ENCODE results near the gene ABCC1.

ABCC1 gene

DNA sequence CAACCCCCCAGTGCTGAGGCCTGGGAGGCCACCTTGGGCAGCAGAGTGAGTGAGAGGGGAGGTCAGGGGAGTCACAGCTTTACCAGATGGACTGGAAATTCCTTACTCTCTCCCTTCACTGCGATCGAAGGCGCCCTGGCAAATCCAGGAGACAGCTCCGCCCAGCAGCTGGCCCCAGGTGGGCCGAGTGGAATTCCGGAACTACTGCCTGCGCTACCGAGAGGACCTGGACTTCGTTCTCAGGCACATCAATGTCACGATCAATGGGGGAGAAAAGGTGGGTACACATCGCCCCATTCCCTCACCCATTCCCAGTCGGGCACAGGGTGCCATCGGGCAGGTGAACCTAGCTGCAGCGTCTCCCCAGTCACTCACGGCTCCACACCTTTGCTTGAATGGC, 182.2 kb downstream of the ABCC1 start:
- TF ChIP-seq, protein P1, sequence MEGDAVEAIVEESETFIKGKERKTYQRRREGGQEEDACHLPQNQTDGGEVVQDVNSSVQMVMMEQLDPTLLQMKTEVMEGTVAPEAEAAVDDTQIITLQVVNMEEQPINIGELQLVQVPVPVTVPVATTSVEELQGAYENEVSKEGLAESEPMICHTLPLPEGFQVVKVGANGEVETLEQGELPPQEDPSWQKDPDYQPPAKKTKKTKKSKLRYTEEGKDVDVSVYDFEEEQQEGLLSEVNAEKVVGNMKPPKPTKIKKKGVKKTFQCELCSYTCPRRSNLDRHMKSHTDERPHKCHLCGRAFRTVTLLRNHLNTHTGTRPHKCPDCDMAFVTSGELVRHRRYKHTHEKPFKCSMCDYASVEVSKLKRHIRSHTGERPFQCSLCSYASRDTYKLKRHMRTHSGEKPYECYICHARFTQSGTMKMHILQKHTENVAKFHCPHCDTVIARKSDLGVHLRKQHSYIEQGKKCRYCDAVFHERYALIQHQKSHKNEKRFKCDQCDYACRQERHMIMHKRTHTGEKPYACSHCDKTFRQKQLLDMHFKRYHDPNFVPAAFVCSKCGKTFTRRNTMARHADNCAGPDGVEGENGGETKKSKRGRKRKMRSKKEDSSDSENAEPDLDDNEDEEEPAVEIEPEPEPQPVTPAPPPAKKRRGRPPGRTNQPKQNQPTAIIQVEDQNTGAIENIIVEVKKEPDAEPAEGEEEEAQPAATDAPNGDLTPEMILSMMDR (IDR thresholded peaks at IDR 0.05; ENCODE audit: low read depth, low read length) = no peak
- TF ChIP-seq EZH2phosphoT487 (IDR thresholded peaks at IDR 0.05; ENCODE audit: low read depth) = no peak
- H4K20me1 ChIP-seq (ENCODE audit: insufficient read depth, low read length) = no peaks in the 10 kb centered on the region
- peaks cover 33% of the 10 kb centered on the region for H3K36me3 ChIP-seq (replicated peaks; ENCODE audit: low read depth, low read length)
- H3K79me2 ChIP-seq (ENCODE audit: low read length) = no peaks in the 10 kb centered on the region
- H3K4me3 ChIP-seq (ENCODE audit: low read length) = no peak overlapping the region
- no peak overlapping the region for H2AFZ ChIP-seq (ENCODE audit: low read depth, low read length)
- no peak overlapping the region for H3K27ac ChIP-seq (ENCODE audit: low read length)
- no peak overlapping the region for H3K4me2 ChIP-seq (ENCODE audit: low read length)
- H3K27me3 ChIP-seq (ENCODE audit: low read depth, low read length) = no peaks in the 10 kb centered on the region
- no peaks in the 10 kb centered on the region for H3K9me3 ChIP-seq (ENCODE audit: insufficient read depth, low read length)
- H3K4me1 ChIP-seq (ENCODE audit: low read length) = no peaks in the 10 kb centered on the region
- H3K9ac ChIP-seq (ENCODE audit: low read length) = no peak overlapping the region

DNA sequence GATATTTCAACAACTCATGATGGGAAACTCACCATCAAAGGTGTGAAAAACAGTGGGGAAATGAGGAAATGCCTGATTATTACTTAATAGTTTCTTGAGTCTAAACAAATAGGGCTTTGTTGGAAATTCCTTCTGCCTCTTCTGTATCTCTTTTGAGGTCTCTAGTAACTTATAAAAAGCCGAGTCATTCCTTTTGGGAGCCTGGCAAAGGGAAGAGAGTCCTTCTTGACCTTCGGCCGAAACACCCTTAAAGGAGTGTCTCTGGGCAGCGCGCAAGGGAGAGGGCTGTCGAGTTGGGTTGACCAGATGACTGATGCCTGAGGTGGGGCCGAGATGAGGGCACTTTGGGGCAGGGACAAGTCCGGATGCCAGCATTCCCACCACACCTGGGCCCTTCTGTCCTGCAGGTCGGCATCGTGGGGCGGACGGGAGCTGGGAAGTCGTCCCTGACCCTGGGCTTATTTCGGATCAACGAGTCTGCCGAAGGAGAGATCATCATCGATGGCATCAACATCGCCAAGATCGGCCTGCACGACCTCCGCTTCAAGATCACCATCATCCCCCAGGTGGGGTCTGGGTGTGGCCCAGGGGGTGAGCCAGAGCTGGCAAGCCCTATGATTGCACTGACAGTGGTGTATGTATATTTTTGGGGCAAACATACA, 184.7 kb downstream of the ABCC1 start:
- Histone ChIP-seq H3K36me3 (replicated peaks; ENCODE audit: low read depth, low read length) (peaks cover 45% of the 10 kb centered on the region), H3K4me1 (ENCODE audit: low read length) (no peaks in the 10 kb centered on the region), H4K20me1 (ENCODE audit: insufficient read depth, low read length) (no peaks in the 10 kb centered on the region), H3K4me3 (ENCODE audit: low read length) (no peak overlapping the region), H3K4me2 (ENCODE audit: low read length) (no peak overlapping the region), H3K27ac (ENCODE audit: low read length) (no peak overlapping the region), H3K27me3 (ENCODE audit: low read depth, low read length) (no peaks in the 10 kb centered on the region), H3K9ac (ENCODE audit: low read length) (no peak overlapping the region), H3K9me3 (ENCODE audit: insufficient read depth, low read length) (no peaks in the 10 kb centered on the region), H2AFZ (ENCODE audit: low read depth, low read length) (no peak overlapping the region), H3K79me2 (ENCODE audit: low read length) (no peaks in the 10 kb centered on the region)
- no peak for TF ChIP-seq EZH2phosphoT487 (IDR thresholded peaks at IDR 0.05; ENCODE audit: low read depth)
- TF ChIP-seq, protein P1 (IDR thresholded peaks at IDR 0.05; ENCODE audit: low read depth, low read length) = no peak

DNA sequence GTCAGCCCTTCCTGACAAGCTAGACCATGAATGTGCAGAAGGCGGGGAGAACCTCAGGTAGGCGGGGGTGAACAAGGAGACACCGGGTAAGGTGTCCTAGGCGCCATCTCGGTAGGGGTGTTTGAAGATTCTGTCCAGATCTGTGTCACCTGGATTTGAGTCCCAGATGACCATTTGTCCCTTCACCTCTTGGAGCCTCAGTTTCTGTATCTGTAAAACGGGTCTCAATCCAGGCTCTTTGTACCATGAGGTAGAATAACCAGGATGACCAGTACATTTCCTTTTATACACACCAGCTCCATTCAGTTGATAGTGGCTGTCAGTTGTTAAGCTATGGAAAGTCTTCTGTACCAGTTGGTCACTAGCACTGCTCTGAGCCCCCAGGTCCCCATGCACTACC, 187.2 kb downstream of the ABCC1 start:
- H3K9me3 ChIP-seq (ENCODE audit: insufficient read depth, low read length) = no peaks in the 10 kb centered on the region
- no peak overlapping the region for H2AFZ ChIP-seq (ENCODE audit: low read depth, low read length)
- H3K9ac ChIP-seq (ENCODE audit: low read length) = no peak overlapping the region
- H3K4me2 ChIP-seq (ENCODE audit: low read length) = no peak overlapping the region
- H3K27ac ChIP-seq (ENCODE audit: low read length) = no peak overlapping the region
- H3K4me3 ChIP-seq (ENCODE audit: low read length) = no peak overlapping the region
- no peaks in the 10 kb centered on the region for H4K20me1 ChIP-seq (ENCODE audit: insufficient read depth, low read length)
- no peak for TF ChIP-seq EZH2phosphoT487 (IDR thresholded peaks at IDR 0.05; ENCODE audit: low read depth)
- TF ChIP-seq, protein P1 (IDR thresholded peaks at IDR 0.05; ENCODE audit: low read depth, low read length) = no peak
- H3K36me3 ChIP-seq (replicated peaks; ENCODE audit: low read depth, low read length) = peaks cover 48% of the 10 kb centered on the region
- H3K79me2 ChIP-seq (ENCODE audit: low read length) = no peaks in the 10 kb centered on the region
- H3K4me1 ChIP-seq (ENCODE audit: low read length) = no peaks in the 10 kb centered on the region
- no peaks in the 10 kb centered on the region for H3K27me3 ChIP-seq (ENCODE audit: low read depth, low read length)

GRCh38 chr16:16137110-16137509, 187.7 kb downstream of the ABCC1 start:
- TF ChIP-seq, protein P1 (IDR thresholded peaks at IDR 0.05; ENCODE audit: low read depth, low read length) = no peak
- no peak for TF ChIP-seq EZH2phosphoT487 (IDR thresholded peaks at IDR 0.05; ENCODE audit: low read depth)
- H2AFZ ChIP-seq (ENCODE audit: low read depth, low read length) = no peak overlapping the region
- H4K20me1 ChIP-seq (ENCODE audit: insufficient read depth, low read length) = no peaks in the 10 kb centered on the region
- H3K36me3 ChIP-seq (replicated peaks; ENCODE audit: low read depth, low read length) = peaks cover 45% of the 10 kb centered on the region
- H3K27me3 ChIP-seq (ENCODE audit: low read depth, low read length) = no peaks in the 10 kb centered on the region
- H3K27ac ChIP-seq (ENCODE audit: low read length) = no peak overlapping the region
- no peaks in the 10 kb centered on the region for H3K79me2 ChIP-seq (ENCODE audit: low read length)
- H3K9me3 ChIP-seq (ENCODE audit: insufficient read depth, low read length) = no peaks in the 10 kb centered on the region
- H3K9ac ChIP-seq (ENCODE audit: low read length) = no peak overlapping the region
- no peak overlapping the region for H3K4me2 ChIP-seq (ENCODE audit: low read length)
- H3K4me3 ChIP-seq (ENCODE audit: low read length) = no peak overlapping the region
- H3K4me1 ChIP-seq (ENCODE audit: low read length) = no peaks in the 10 kb centered on the region
